ENCODE measurements around the gene SCCPDH.
A peak's percentile ranks its signal among the peaks of the same experiment; 100 is the strongest.
"Not testable (repeated sequence)": the region's sequence is repeated elsewhere in the genome, so short reads cannot be mapped to it uniquely, and the experiment has no call there.

Gene SCCPDH, protein sequence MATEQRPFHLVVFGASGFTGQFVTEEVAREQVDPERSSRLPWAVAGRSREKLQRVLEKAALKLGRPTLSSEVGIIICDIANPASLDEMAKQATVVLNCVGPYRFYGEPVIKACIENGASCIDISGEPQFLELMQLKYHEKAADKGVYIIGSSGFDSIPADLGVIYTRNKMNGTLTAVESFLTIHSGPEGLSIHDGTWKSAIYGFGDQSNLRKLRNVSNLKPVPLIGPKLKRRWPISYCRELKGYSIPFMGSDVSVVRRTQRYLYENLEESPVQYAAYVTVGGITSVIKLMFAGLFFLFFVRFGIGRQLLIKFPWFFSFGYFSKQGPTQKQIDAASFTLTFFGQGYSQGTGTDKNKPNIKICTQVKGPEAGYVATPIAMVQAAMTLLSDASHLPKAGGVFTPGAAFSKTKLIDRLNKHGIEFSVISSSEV

DNA sequence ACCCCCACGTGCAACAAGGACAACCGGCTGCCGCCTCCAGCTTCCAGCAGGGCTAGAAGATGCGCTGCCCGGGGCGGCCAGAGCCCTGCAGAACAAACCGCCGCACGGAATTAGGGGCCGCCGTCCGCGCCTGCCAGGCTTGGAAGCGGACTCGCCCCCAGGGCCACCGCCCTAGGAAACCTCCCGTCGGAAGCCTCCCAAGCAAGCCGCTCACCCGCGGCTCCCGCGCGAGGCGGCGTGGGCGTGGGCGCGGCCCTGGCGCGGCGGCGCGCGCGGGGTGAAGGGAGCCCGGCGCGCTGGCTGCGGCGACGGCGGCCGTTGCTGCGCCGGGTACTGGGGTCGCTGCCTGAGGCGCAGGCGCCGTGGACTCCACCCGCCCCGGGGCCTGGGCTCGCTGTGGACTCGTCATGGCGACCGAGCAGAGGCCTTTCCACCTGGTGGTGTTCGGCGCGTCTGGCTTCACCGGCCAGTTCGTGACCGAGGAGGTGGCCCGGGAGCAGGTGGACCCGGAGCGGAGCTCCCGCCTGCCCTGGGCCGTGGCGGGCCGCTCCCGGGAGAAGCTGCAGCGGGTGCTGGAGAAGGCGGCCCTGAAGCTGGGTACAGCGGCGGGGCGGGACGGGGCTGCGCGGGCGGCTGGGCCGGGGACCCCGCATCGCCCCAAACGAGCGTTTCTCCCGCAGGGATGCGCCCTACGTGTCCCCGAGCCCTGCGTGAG, at the start of gene SCCPDH:
Gene SCCPDH (plus strand): TSS at position 394 of the 715 bp plus-strand sequence. CDS start 14 bp downstream, at position 408.
- peak; percentile 63 for DNase-seq

DNA sequence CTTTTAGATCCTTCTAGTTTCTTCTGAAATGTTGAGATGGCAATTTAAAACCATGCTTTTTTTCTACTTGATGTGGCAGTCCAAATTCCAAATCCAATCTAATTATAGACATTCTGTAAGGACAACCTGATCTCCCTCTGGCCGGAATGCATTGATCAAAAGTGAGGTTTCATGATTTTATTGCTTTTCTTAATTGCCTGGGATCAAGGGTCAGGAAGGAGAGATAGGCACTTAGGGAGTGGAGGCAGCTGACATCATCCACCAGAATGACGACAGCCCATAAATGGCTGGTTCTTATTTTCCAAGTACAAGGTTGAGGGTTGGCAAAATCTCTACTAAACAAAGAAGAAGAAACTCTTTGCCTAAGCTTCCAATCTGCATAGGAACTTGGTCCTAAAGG, 46.4 kb upstream of the SCCPDH start:
- DNase-seq: no peak

DNA sequence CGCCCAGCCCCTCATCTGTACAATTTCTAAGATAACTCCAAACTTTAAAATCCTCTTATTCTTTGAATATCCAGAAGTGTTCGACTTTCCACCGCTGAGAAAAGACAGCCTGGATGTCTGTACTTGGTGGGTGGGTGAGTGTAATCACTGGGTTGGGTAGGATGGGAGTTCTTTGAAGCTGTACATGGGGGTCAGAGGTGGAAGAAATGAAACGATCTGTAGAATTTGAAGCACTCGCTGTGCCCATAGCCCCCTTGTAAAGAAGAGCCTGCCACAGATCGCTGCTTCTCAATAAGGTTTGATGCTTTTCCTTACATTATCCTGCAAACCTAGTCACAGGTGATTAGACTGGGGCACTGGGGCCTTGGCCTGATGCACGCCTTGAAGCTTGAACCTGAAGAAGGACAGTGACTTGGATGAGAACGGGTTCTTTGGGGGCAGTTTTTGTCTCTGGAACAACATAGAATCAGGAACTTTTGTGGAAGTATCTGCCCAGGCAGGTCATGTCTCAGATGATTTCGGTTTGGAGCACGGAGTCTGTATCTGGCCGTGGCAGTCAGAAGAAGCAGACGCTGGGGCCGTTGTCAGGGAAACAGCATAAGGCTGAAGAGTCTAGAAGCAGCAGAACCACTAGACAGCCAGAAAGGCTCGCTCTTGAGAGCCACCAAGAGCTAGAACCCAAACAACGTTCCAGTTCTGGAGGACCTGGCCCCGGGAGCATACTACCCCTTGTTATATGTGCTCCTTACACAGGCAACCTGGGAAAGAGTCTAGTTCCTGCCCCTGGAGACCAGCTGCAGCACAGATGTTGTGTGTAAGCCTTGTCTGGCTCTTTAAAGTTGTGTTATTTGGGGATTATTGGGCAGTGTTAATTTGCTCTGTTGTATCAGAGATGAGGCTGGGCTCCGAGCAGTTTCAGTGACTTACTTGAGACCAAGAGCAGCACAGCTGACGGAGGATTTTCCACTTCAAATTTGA, 45.1 kb upstream of the SCCPDH start:
- DNase-seq: no peak

DNA sequence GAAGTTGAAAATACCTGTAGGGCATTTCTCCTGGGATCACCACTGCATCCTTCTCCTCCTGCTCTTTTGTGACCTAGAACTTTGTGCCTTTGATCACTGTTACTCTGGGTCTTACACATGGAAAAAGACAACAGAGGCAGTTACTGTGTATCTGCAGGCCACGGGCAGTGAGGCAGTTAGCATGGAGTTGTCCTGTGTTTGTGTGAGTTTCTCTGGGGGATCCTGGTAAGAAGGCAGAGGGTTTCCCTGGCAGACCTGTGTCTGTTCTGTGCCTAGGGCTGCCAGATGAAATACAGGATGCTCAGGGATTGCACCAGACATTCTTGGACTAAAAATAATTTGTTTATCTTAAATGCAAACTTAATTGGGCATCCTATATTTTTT, 44.4 kb upstream of the SCCPDH start:
- no peak for DNase-seq

DNA sequence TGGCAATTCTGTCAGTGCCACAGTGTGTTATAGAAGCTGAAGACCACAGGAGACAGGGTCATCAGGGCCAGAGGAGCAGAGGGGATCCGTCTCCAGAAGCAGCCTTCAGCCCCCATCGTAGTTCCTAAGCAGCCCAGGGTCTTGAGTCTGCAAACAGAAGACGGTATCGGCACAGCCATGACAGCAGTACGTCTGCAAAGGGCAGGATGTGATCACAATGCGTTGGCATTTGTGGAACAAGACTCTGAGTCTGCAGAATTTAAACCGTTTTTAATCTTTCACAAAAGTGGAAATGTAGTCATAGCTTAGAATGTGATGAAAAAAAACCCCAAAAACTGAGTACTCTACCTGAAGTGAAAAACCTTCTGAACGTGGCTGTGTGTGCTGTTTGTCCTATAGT, 44.0 kb upstream of the SCCPDH start:
- DNase-seq: no peak

DNA sequence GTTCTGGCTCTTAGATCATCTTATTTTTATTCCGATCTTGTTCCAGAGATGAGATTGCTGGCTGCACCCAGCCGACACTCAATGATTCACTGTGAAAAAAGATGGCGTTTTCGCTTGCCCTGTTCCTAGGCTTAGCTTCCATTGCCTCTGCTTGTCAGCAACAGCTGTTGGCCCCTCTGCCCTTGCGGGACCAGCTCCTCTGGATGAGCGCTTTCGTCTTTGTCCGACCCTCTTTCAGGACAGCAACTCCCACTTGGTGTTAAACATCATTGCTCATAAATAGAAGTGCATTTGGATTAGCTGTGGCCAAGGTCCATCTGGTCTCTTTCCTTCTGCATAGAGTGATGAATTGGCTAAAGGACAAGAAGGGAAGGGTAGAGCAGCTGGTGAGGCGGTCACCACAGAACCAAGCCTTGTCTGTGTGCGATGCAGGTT, 43.5 kb upstream of the SCCPDH start:
- no peak for DNase-seq

DNA sequence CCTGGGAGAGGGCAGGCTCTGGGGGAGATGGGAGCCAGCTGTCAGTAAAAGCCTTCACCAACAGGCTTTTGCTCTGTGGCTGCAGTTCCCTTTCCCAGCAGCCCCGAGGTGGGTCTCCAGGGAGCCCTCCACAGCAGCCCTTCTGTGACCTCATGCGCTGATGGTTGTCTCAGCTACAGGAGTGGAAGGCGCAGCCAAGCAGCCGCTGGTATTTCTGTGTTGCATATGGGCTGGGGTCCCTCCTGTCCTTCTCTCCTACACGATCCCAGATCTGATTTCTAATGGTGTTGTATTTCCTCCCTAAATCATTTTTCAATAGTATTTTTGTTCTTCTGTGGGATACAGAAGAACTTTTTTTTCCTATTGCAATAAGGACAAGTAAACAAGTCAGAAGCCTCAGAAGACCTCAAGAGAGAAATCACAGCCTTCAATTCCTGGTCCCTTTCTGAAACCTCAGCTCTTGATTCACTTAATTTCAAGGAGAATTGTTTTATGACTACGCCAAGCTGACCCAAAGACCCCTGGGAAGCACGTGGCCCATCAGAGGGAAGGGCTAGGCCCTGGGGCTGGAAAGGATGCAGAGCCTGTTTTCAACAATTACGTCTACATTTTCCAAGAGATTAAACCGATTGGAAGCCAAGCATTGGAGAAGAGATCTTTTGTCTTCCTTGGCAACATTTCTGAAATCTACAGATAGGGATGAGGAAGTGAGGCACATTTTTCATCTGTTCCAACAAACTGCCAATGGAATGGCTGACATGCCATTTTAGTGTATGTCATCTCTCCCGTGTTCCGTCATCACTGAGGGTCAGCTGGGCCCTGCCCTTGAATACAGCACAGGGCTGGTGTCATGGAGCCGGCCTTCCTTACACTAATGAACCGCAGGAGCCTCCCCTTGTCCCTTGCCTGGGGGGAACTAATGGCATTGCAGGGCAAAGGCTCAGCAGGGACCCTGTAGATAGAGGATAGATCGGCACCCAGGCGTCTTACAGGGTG, 42.0 kb upstream of the SCCPDH start:
- DNase-seq: no peak

DNA sequence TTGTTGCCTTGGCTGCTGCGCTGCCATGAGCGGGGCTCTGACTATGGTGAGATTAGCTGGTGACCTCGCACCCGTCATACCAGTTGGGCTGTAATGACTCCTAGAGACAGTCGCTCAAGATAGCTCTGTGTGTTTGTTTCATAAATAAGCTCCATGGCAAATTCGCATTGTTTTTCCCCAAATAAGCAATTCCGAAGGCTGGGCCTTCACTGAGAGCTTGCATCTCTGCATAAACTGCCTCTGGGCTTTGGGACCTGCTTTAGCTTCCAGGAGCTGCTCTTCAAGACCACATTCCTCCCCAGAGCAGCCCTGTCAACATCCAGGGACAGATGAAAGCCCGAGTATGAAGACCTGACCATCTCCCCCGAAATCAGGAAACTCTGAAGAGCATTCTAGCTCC, 40.7 kb upstream of the SCCPDH start:
- DNase-seq: no peak

DNA sequence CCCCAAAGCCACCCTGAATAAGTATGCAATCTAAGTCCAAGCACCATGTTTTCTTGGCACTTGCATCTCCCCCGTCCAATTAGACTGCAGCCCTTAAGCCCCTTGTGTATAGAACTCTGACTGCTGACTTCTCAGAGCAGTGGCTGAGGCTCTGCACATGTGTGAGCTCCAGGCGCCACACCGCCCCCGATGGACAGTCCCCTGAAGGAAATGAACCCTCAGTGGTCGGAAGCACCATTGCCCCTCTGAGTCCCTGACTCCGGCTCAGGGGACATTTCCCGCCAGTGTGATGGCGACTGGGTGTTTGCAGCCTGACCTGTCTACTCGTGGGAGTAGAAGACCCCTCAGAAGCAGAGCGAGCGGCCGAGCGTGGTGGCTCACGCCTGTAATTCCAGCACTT, 37.2 kb upstream of the SCCPDH start:
- no peak for DNase-seq

DNA sequence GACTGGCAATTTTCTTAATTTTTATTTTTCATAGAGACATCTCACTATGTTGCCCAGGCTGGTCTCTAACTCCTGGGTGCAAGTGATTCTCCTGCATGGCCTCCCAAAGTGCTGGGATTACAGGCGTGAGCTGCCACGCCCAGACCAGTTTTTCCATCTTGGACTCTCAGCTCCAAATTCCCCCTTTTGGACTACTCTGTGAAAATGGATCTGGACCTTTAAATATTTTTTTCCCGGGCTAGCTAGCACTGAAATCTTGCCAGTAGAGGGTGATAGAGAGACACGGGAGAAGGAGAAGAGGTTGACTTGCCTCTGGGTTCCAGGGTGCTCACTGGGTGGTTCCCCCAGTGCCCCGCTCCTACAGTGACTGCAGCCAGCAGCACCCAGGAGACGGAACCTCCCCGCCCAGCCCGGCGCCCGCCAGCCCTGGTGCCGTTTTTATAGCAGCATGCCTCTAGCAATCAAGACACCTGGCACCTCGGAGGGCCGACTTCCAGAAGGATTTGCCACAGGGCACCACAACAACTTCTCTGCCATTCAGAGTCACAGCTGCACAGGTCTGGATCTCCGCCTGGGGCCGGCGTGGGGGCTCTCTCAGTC, 34.7 kb upstream of the SCCPDH start:
- DNase-seq: peak; percentile 69

DNA sequence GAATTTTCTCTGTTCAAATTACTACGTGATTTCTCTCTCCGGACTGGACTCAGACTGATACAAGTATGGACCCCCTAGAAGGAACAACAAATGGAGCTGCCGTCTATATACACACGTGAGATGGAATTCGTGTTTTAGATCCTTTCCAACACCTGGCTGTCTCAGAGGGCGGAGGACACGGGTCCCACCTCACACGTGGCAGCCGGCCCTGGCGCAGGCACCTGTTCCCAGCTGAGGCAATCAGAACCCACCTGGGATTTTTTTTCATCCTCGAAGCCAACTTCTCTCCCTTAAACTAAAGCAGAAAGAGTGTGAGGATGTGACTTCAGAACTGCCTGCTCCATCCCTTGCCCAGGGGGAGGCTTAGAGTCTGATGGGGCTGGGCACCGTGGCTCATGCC, 34.1 kb upstream of the SCCPDH start:
- no peak for DNase-seq

DNA sequence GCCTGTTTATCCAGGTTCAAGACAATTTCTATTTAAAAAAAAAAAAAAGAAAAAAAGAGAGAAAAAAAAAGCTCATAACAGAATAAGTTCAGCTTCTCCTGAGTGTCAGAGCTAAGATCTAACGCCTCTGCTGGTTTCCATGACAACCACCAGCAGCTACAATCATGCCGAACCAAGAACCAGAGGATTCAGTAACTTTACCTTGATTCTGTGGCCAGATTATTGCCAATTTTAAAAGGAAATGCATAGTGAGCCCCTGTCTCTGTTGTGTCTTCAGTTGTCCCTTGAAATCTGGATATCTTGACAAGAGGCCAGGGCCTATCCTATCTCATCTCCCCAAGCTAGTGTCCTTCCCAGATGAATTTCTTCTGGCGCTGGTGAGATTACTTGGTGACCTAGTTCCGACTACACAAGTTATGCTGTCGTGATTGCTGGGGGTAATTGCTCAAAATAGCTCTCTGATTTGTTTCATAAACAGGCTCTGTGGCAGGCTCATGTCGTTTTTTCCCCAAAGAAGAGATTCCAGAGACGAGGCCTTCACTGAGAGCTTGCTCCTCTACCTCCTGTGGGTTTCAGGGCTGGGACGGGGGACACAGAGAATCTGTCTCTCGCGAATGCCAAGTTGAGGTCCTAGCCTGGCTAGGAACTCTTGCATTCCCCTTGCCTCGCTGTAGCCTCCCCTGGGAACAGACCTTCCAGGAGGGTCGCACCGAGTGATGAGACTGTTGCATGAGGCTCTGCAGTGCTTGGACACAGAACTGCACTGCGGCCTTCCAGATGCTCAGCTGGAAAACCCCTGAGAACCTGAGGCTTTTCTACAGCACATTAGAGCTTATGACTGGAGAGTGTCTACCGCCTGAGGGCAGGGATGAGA, 32.4 kb upstream of the SCCPDH start:
- no peak for DNase-seq

DNA sequence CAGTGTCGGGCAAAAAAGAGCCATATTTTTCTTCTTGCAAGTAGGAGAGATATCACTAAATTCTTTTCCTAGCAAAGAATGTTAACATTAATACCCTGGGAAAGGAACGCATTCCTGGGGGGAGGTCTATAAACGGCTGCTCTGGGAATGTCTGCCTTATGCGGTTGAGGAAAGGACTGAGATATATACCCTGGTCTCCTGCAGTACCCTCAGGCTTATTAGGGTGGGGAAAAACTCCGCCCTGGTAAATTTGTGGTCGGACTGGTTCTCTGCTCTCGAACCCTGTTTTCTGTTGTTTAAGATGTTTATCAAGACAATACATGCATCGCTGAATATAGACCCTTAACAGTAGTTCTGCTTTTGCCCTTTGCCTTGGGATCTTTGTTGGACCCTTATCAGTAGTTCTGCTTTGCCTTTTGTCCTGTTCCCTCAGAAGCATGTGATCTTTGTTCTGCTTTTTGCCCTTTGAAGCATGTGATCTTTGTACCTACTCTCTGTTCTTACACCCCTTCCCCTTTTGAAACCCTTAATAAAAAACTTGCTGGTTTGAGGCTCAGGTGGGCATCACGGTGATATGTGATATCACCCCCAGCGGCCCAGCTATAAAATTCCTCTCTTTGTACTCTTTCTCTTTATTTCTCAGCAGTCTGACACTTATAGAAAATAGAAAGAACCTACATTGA, 29.9 kb upstream of the SCCPDH start:
- DNase-seq: not testable (repeated sequence)

DNA sequence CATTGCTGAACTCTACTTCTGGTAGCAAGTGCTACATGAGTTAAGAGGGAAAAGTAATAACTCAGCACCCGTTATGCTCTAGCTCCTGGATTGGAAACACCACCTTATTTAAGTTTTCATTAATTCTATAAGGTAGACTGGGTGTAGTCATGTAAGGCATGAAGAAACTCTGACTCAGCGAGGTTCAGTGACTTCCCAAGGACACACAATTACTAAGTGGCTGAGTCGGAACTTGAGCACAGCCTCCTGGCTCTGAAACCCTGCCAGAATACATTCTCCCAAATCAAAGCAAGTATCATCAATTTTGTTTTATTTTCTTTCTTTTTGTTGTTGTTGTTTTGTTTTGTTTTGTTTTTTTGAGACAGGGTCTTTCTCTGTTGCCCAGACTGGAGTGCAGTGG, 29.1 kb upstream of the SCCPDH start:
- DNase-seq: no peak

DNA sequence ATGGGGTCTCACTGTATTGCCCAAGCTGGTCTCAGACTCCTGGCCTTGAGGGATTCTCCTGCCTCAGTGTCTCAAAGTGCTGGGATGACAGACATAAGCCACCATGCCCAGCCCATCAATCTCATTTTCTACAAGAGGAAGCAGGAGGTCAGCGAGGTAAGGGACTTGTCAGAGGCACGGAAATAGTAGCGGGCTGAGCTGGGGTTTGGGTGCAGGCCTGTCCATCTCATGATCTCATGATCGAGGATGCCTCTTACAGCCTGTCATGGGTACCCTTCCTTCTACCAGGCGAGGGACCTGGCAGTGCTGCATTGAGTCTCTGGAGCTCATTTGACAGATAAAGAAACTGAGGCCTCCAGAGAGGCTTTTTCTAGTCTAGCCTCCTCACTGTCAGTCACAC, 28.5 kb upstream of the SCCPDH start:
- no peak for DNase-seq

DNA sequence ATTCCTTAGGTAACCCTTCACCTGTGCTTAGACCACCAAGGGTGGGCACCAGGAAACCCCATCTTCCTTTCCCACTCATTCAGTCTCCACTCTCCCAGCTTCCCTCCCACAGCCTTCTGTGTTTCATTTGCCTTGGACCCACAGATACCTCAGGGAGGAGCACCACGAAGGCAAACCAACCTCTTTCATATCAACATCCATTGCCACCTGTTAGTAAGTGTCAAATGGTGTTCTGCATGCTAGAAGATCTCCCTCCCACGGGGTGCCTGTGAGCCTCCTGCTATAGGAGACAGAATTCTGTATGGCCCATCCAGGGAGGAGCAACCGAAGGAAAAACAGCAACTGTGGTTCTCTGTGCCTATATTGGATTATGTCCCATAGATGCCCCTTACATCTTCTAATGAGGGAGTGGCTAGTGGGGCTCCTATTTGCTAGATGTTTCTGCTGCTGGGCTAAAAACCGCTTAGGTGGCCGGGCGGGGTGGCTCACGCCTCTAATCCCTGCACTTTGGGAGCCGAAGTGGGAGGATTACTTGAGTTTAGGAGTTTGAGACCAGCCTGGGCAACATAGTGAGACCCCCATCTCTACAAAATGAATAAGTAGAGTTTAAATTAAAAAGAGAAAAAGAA, 25.6 kb upstream of the SCCPDH start:
- DNase-seq: no peak

DNA sequence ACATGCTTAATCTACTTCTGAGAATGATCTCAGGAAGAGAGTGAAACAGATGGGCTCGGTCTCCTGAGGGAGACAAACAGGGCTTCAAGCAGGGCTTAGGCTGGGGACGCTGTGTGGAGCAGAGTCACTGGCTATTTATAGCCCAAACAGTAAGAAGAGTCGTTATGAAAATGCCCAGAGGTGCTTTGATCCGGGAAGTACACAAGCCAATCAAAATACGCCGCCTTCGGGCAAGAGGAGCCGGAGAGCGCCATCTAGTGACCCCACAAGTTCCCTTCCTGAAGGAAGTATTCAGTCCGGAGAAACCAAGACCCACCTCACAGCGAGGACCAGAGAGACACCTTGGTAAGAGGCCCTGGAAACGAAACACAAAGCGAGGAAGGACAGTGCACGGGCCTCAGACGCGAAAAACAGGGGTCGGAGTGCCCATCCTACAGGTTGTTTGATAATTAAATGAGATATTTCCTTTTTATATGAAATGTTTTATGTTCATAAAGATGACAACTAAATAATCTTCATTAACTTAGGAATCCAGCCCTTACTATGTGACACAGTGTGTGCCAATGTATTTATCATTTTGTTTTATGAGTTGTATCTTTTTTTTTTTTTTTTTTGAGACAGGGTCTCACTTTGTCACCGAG, 25.0 kb upstream of the SCCPDH start:
- DNase-seq: peak; percentile 86

DNA sequence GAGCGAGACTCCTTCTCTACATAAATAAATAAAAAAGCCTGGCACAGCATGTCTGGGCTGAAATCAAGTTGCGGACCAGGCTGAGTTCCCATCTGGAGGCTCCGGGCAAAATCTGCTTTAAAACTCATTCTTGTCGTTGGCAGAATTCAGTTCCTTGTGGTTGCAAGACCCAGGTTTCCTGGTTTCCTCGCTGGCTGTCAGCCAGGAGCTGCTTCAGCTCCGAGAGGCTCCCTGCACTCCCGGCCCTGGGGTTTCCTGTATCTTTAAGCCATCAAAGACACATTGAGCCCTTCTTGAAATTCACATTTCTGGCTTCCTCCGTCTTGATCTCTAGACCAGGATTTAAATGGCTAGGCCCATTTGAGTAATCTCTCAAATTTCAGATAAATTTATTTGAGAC, 20.6 kb upstream of the SCCPDH start:
- no peak for DNase-seq

DNA sequence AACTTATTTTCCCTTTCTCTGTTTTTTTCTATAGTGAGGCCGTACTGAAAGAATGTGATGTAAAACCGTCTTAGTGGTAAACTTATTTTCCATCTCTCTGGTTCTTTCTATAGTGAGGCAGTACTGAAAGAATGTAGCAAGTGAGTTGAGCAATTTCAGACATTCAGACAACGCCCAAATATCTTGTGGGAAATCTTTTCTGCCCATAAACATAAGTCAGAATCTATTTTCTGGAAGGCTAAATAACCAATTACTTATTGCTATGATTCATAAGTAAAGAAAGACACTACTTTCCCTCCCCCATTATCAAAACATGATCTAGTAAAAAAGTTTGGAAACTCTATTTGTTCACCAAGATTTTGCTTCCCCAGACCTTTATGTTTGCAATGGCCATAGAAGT, 18.8 kb upstream of the SCCPDH start:
- no peak for DNase-seq
